Activated T-cell treated with anti-CD3 and anti-CD28 coated beads, Interleukin-2, amount 50 U/mL, for 24 hours (primary cell): ENCODE results near the gene ATL1.

Experiments used
- DNase-seq: peaks from one replicate; pipeline ENCODE4 v3.0.0-alpha.2; 2020
- H3K27ac Mint-ChIP-seq: 2 replicates; pipeline ENCODE4 v1.8.0; 2020; ENCODE audit warnings: mild to moderate bottlenecking, mixed read lengths
- H3K27me3 Mint-ChIP-seq: 2 replicates; pipeline ENCODE4 v1.8.0; 2020; ENCODE audit warnings: mixed read lengths
- H3K36me3 Mint-ChIP-seq: 2 replicates; pipeline ENCODE4 v1.8.0; 2020; ENCODE audit warnings: low read depth, mixed read lengths
- H3K4me1 Mint-ChIP-seq: 2 replicates; pipeline ENCODE4 v1.8.0; 2020; ENCODE audit warnings: low read depth, mixed read lengths
- H3K4me3 Mint-ChIP-seq: 2 replicates; pipeline ENCODE4 v1.8.0; 2020; ENCODE audit warnings: mild to moderate bottlenecking, moderate library complexity, mixed read lengths
- H3K9me3 Mint-ChIP-seq: 2 replicates; pipeline ENCODE4 v1.8.0; 2020; ENCODE audit warnings: mixed read lengths

ATL1 gene

DNA sequence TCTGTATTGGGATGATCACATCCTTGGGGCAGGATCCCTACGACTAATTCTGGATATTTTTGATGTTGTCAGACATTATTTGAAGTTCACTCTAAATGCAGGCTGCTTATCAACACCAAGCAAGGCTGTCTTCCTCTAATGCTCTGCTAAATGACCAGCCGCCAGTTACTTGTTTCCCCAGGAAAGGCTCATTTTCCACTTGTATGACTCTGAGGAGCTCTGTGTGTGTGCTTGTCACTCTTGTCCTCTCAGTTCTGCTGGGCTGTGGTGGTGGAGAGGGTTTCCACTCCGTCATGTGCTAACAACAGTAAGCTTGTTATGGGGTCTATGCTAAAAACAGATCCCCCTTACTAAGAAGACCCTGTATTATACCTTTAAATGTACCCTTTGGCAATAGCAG, 42.1 kb downstream of the ATL1 start:
- Mint-ChIP-seq H3K36me3 (no peaks in the 10 kb centered on the region), H3K4me1 (peaks cover 1% of the 10 kb centered on the region), H3K9me3 (no peaks in the 10 kb centered on the region), H3K27me3 (no peaks in the 10 kb centered on the region), H3K27ac (no peak overlapping the region), H3K4me3 (no peak overlapping the region)
- DNase-seq, result no peak

DNA sequence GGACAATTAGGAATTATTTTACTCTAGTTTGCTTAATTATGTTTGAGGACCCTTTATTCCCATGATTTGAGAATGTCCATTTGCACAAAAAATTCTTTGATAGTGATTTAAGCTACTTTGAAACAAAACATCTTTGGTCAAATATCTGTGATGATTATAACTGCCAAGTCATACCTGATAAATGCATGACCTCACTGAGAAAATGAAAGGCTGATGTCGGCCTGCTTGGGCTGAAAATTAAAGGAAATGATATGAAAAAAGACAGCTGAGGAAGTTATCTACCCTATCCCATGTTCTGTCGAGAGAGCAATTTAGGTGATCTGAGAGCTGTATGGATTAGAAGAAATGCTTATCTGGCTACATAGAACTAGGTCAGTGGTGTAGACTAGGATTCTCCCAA, 43.6 kb downstream of the ATL1 start:
- no peak overlapping the region for H3K4me3 Mint-ChIP-seq
- DNase-seq, result no peak
- no peaks in the 10 kb centered on the region for H3K9me3 Mint-ChIP-seq
- H3K27me3 Mint-ChIP-seq, result no peaks in the 10 kb centered on the region
- peaks cover 6% of the 10 kb centered on the region for H3K4me1 Mint-ChIP-seq
- no peak overlapping the region for H3K27ac Mint-ChIP-seq
- no peaks in the 10 kb centered on the region for H3K36me3 Mint-ChIP-seq

- DNase-seq, result no peak
- Mint-ChIP-seq H3K27ac (no peak overlapping the region), H3K4me3 (no peak overlapping the region), H3K27me3 (no peaks in the 10 kb centered on the region), H3K4me1 (peaks cover 6% of the 10 kb centered on the region), H3K36me3 (no peaks in the 10 kb centered on the region), H3K9me3 (no peaks in the 10 kb centered on the region)
Observed at GRCh38 chr14:50605766-50606165, 45.8 kb downstream of the ATL1 start.

DNA sequence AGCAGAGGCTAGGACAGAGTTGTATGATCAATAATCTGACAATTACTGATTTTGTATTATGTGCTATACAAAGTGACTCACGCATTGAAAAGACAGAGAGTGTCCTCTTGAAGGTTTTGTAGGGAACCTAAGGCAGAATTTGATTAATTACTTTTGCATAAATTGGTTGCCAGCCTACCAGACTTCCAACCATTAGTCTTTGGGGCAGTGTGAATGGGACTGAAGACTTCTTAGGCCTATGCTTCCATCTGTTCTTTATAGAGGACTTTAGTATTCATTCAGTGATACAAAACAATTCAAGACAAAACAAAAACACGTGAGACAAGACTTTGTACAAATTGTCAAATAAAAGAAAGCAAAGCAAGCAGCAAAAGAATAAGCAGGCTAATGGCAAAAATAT, 46.5 kb downstream of the ATL1 start:
- H3K9me3 Mint-ChIP-seq, result no peaks in the 10 kb centered on the region
- DNase-seq, result no peak
- no peak overlapping the region for H3K27ac Mint-ChIP-seq
- no peak overlapping the region for H3K4me3 Mint-ChIP-seq
- H3K27me3 Mint-ChIP-seq, result no peaks in the 10 kb centered on the region
- no peaks in the 10 kb centered on the region for H3K36me3 Mint-ChIP-seq
- peaks cover 6% of the 10 kb centered on the region for H3K4me1 Mint-ChIP-seq

- Mint-ChIP-seq H3K9me3 (no peaks in the 10 kb centered on the region), H3K27me3 (no peaks in the 10 kb centered on the region), H3K36me3 (no peaks in the 10 kb centered on the region), H3K4me3 (no peak overlapping the region), H3K4me1 (peaks cover 6% of the 10 kb centered on the region), H3K27ac (no peak overlapping the region)
- peak; percentile 38 for DNase-seq
Observed at GRCh38 chr14:50607181-50607580, 47.2 kb downstream of the ATL1 start.

DNA sequence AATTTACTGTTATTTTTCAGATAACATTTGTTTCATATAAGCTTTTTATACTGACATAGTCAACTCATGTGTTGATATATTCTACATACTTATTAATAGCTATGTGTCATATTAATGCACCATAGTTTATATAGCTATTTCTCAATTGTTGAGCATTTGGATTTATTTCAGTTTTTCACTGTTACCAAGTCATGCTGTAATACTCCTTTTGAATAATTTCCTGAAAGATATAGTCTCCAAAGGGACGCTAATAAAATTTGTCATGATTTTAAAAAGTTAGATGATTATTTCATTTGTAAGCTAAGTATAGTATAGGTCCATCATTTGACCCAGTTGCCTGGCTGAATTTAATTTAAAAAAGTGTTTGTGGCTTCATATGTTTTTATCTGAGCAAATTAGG, 47.8 kb downstream of the ATL1 start:
- H3K9me3 Mint-ChIP-seq, result no peaks in the 10 kb centered on the region
- no peak overlapping the region for H3K27ac Mint-ChIP-seq
- H3K4me1 Mint-ChIP-seq, result peaks cover 6% of the 10 kb centered on the region
- no peak for DNase-seq
- no peak overlapping the region for H3K4me3 Mint-ChIP-seq
- no peaks in the 10 kb centered on the region for H3K27me3 Mint-ChIP-seq
- H3K36me3 Mint-ChIP-seq, result no peaks in the 10 kb centered on the region

- Mint-ChIP-seq H3K4me3 (no peak overlapping the region), H3K9me3 (no peaks in the 10 kb centered on the region), H3K27ac (no peak overlapping the region), H3K36me3 (no peaks in the 10 kb centered on the region), H3K4me1 (peaks cover 6% of the 10 kb centered on the region), H3K27me3 (no peaks in the 10 kb centered on the region)
- DNase-seq, result no peak
Observed at GRCh38 chr14:50608302-50608851, 48.4 kb downstream of the ATL1 start.

DNA sequence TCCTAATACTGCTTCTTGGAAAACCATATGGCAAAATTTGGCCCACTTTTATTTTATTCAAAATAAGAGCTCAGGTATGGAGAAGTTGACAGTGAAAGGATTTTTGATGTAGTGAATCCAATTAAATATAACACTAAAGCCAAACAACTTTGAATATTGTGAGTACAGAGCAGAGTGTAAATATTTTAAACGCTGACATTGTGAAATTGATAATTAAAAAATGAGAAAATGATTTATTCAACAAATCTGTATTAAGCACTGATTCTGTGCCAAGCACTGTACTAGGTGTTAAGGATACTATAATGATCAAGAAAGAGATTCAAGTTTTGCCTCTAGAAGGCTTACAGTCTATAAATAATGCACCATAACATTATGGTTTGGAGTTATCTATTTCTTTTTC, 50.5 kb downstream of the ATL1 start:
- no peaks in the 10 kb centered on the region for H3K27me3 Mint-ChIP-seq
- peaks cover 6% of the 10 kb centered on the region for H3K4me1 Mint-ChIP-seq
- H3K27ac Mint-ChIP-seq, result no peak overlapping the region
- DNase-seq, result no peak
- no peak overlapping the region for H3K4me3 Mint-ChIP-seq
- no peaks in the 10 kb centered on the region for H3K36me3 Mint-ChIP-seq
- no peaks in the 10 kb centered on the region for H3K9me3 Mint-ChIP-seq

DNA sequence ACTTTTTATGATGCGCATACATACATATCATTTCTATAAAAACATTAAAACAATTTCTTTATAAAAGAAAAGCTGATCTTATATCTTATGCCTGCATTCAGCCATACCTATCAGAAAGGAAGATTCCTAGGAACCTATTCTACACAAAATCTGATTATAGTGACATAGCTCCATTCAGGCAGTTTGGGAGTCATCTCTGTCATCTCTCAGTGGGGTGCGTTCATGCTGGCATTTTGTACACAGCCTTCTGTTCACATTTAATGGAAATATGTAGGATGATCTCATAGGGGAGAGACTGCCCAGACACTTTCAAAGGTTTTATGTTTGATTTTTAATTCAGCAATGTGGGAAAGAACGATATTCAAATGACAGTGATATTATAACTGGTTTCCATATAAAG, 52.9 kb downstream of the ATL1 start:
- no peak overlapping the region for H3K4me3 Mint-ChIP-seq
- H3K9me3 Mint-ChIP-seq, result no peaks in the 10 kb centered on the region
- H3K27ac Mint-ChIP-seq, result no peak overlapping the region
- H3K27me3 Mint-ChIP-seq, result no peaks in the 10 kb centered on the region
- H3K4me1 Mint-ChIP-seq, result no peaks in the 10 kb centered on the region
- no peak for DNase-seq
- no peaks in the 10 kb centered on the region for H3K36me3 Mint-ChIP-seq

DNA sequence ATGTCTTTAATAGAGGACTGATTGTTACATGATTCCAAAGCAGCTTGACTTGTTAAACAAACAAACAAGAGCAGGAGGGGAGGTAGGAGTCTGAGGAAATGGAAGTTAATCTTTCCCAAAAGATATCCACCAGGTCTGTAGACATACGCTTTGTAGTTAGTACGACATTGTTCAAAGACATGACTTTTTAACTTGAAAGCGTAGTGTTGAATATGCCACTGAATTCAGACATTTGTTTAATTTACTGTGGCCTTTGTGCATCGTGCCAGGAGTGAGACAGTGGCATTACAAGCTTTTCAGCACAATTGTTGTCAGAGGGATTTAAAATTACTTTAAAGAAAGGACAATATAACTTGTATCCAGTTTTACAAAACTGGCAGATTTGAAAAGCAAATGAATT, 55.1 kb downstream of the ATL1 start:
- Mint-ChIP-seq H3K27me3 (no peaks in the 10 kb centered on the region), H3K4me3 (no peak overlapping the region), H3K27ac (no peak overlapping the region), H3K9me3 (no peaks in the 10 kb centered on the region), H3K36me3 (no peaks in the 10 kb centered on the region), H3K4me1 (no peaks in the 10 kb centered on the region)
- DNase-seq, result no peak

DNA sequence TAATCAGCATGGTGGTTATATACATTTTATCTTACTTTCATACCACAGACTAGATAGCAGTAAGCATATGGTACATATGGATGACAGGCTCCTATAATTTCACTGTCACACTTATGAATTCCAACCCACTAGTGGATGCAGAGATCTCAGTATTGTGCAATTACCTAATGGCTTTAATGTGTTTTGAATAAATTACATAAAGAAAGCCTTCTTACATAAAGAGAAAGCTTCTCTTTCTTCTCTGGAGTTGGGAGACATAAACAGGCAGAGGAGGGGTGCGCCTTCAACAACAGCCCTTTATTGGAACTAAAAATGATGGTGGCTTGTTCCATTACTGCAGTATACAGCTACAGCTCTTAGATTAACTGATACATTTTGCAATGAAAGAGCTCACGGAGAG, 55.6 kb downstream of the ATL1 start:
- Mint-ChIP-seq H3K9me3 (no peaks in the 10 kb centered on the region), H3K36me3 (no peaks in the 10 kb centered on the region), H3K4me1 (no peaks in the 10 kb centered on the region)

GRCh38 chr14:50616275-50616674, 56.3 kb downstream of the ATL1 start:
- Mint-ChIP-seq H3K9me3 (no peaks in the 10 kb centered on the region), H3K36me3 (no peaks in the 10 kb centered on the region), H3K27me3 (no peaks in the 10 kb centered on the region), H3K4me3 (no peak overlapping the region), H3K4me1 (no peaks in the 10 kb centered on the region), H3K27ac (no peak overlapping the region)
- no peak for DNase-seq

More for the DNA sequence above, 55.6 kb downstream of the ATL1 start:
- no peak for DNase-seq
- Mint-ChIP-seq H3K27ac (no peak overlapping the region), H3K4me3 (no peak overlapping the region), H3K27me3 (no peaks in the 10 kb centered on the region)

GRCh38 chr14:50619569-50620141, 59.7 kb downstream of the ATL1 start:
- Mint-ChIP-seq H3K36me3 (no peaks in the 10 kb centered on the region), H3K9me3 (no peaks in the 10 kb centered on the region), H3K4me3 (no peak overlapping the region), H3K27ac (no peak overlapping the region), H3K27me3 (no peaks in the 10 kb centered on the region), H3K4me1 (peaks cover 3% of the 10 kb centered on the region)
- DNase-seq, result no peak

GRCh38 chr14:50620341-50620740, 60.4 kb downstream of the ATL1 start:
- H3K27me3 Mint-ChIP-seq, result no peaks in the 10 kb centered on the region
- H3K4me1 Mint-ChIP-seq, result peaks cover 3% of the 10 kb centered on the region
- H3K9me3 Mint-ChIP-seq, result no peaks in the 10 kb centered on the region
- no peak overlapping the region for H3K4me3 Mint-ChIP-seq
- no peaks in the 10 kb centered on the region for H3K36me3 Mint-ChIP-seq
- no peak for DNase-seq
- H3K27ac Mint-ChIP-seq, result no peak overlapping the region

- Mint-ChIP-seq H3K4me1 (peaks cover 3% of the 10 kb centered on the region), H3K27me3 (no peaks in the 10 kb centered on the region), H3K4me3 (no peak overlapping the region), H3K27ac (no peak overlapping the region), H3K9me3 (no peaks in the 10 kb centered on the region), H3K36me3 (no peaks in the 10 kb centered on the region)
- no peak for DNase-seq
Observed at GRCh38 chr14:50622978-50623377, 63.0 kb downstream of the ATL1 start.

DNA sequence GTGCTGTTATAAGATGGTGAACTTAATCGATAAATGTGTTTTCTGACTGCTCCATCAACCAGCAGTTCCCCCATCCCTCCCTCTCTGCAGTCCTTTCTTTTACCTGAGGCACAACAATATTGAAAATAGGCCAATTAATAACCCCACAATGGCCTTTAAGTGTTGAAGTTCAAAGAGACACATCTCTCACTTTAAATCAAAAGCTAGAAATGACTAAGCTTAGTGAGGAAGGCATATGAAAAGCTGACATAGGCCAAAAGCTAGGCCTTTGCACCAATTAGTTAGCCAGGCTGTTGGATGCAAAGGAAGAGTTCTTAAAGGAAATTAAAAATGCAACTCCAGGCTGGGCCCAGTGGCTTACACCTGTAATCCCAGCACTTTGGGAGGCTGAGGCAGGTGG, 64.5 kb downstream of the ATL1 start:
- no peak for DNase-seq
- Mint-ChIP-seq H3K4me3 (no peak overlapping the region), H3K9me3 (no peaks in the 10 kb centered on the region), H3K4me1 (peaks cover 3% of the 10 kb centered on the region), H3K36me3 (no peaks in the 10 kb centered on the region), H3K27me3 (no peaks in the 10 kb centered on the region), H3K27ac (no peak overlapping the region)
